ENCODE results near the gene LNPEP. TPM values are rescaled to one million over a fixed set of nuclear protein-coding genes. Genes with fewer than 3 reads are reported as not detected.

Gene LNPEP
- total and polyA plus RNA-seq, 10 of the 15 experiments (the other 5 are each of a cell fraction or from before 2014, with no cell fraction given), result 5.6 to 54.9 (median 25.0) TPM

DNA sequence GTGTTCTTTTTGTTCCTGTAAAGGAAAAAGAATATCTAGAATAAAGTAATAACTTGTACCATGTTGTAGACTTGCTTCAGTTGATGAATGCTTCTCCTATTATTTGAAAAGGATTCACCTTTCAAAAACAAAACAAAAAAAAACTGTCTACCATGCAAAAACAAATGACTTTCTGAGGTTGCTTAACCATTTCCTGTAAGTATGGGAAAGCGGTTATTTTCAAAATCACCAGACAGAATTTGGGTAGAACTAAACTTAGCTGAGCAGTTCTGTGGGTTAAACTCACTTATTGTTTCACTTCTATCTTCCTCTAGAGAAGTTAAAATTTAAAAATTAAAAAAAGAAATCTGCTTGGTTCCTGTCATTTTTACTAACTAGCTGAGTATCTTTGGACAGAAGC, 25.2 kb downstream of the LNPEP start (continued):
- TF ChIP-seq BACH1 (IDR thresholded peaks at IDR 0.05; ENCODE audit: borderline replicate concordance) (no peak), SP1 (IDR thresholded peaks at IDR 0.05; ENCODE audit: low read depth, low read length) (no peak), CBX3 (IDR thresholded peaks at IDR 0.05; ENCODE audit: borderline replicate concordance, low read depth) (no peak), KLF5 (IDR thresholded peaks at IDR 0.05; ENCODE audit: partially characterized antibody) (no peak), ESRRA (IDR thresholded peaks at IDR 0.05; ENCODE audit: low read length) (no peak), EP300 (IDR thresholded peaks at IDR 0.05; ENCODE audit: borderline replicate concordance in 1 of 2, control insufficient read depth in 1 of 2, low read depth in 2 of 2, low read length in 2 of 2) (peak in 1 of 2 experiments; percentile 88; a peak in 2 of 4 replicates), MXI1 (IDR thresholded peaks at IDR 0.05; ENCODE audit: low read depth, low read length) (peak; percentile 47; the same call in 1 of the 2 replicates), POLR2AphosphoS5 (IDR thresholded peaks at IDR 0.05; ENCODE audit: low read length) (no peak), TARDBP (IDR thresholded peaks at IDR 0.05; ENCODE audit: borderline replicate concordance) (no peak), JUND (IDR thresholded peaks at IDR 0.05; ENCODE audit: low read depth, low read length) (no peak), DPF2 (IDR thresholded peaks at IDR 0.05) (no peak), SMARCA5 (IDR thresholded peaks at IDR 0.05) (no peak), GATAD2B (conservative IDR thresholded peaks at IDR 0.05; ENCODE audit: low read depth) (no peak)
- TF ChIP-seq, protein P1, sequence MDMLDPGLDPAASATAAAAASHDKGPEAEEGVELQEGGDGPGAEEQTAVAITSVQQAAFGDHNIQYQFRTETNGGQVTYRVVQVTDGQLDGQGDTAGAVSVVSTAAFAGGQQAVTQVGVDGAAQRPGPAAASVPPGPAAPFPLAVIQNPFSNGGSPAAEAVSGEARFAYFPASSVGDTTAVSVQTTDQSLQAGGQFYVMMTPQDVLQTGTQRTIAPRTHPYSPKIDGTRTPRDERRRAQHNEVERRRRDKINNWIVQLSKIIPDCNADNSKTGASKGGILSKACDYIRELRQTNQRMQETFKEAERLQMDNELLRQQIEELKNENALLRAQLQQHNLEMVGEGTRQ (IDR thresholded peaks at IDR 0.05; ENCODE audit: borderline replicate concordance, low read depth, low read length), result no peak
- TF ChIP-seq, protein P2, sequence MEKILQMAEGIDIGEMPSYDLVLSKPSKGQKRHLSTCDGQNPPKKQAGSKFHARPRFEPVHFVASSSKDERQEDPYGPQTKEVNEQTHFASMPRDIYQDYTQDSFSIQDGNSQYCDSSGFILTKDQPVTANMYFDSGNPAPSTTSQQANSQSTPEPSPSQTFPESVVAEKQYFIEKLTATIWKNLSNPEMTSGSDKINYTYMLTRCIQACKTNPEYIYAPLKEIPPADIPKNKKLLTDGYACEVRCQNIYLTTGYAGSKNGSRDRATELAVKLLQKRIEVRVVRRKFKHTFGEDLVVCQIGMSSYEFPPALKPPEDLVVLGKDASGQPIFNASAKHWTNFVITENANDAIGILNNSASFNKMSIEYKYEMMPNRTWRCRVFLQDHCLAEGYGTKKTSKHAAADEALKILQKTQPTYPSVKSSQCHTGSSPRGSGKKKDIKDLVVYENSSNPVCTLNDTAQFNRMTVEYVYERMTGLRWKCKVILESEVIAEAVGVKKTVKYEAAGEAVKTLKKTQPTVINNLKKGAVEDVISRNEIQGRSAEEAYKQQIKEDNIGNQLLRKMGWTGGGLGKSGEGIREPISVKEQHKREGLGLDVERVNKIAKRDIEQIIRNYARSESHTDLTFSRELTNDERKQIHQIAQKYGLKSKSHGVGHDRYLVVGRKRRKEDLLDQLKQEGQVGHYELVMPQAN (conservative IDR thresholded peaks at IDR 0.05), result peak; percentile 80
- TF ChIP-seq, protein P3, sequence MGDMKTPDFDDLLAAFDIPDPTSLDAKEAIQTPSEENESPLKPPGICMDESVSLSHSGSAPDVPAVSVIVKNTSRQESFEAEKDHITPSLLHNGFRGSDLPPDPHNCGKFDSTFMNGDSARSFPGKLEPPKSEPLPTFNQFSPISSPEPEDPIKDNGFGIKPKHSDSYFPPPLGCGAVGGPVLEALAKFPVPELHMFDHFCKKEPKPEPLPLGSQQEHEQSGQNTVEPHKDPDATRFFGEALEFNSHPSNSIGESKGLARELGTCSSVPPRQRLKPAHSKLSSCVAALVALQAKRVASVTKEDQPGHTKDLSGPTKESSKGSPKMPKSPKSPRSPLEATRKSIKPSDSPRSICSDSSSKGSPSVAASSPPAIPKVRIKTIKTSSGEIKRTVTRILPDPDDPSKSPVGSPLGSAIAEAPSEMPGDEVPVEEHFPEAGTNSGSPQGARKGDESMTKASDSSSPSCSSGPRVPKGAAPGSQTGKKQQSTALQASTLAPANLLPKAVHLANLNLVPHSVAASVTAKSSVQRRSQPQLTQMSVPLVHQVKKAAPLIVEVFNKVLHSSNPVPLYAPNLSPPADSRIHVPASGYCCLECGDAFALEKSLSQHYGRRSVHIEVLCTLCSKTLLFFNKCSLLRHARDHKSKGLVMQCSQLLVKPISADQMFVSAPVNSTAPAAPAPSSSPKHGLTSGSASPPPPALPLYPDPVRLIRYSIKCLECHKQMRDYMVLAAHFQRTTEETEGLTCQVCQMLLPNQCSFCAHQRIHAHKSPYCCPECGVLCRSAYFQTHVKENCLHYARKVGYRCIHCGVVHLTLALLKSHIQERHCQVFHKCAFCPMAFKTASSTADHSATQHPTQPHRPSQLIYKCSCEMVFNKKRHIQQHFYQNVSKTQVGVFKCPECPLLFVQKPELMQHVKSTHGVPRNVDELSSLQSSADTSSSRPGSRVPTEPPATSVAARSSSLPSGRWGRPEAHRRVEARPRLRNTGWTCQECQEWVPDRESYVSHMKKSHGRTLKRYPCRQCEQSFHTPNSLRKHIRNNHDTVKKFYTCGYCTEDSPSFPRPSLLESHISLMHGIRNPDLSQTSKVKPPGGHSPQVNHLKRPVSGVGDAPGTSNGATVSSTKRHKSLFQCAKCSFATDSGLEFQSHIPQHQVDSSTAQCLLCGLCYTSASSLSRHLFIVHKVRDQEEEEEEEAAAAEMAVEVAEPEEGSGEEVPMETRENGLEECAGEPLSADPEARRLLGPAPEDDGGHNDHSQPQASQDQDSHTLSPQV (IDR thresholded peaks at IDR 0.05), result no peak
- TF ChIP-seq, protein P4, sequence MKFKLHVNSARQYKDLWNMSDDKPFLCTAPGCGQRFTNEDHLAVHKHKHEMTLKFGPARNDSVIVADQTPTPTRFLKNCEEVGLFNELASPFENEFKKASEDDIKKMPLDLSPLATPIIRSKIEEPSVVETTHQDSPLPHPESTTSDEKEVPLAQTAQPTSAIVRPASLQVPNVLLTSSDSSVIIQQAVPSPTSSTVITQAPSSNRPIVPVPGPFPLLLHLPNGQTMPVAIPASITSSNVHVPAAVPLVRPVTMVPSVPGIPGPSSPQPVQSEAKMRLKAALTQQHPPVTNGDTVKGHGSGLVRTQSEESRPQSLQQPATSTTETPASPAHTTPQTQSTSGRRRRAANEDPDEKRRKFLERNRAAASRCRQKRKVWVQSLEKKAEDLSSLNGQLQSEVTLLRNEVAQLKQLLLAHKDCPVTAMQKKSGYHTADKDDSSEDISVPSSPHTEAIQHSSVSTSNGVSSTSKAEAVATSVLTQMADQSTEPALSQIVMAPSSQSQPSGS (IDR thresholded peaks at IDR 0.05; ENCODE audit: low read length), result peak; percentile 89

Data from GM12878 (cell line).